ENCODE measurements around the gene PCYT2. TPM values are rescaled to one million over a fixed set of nuclear protein-coding genes. Genes with fewer than 3 reads are reported as not detected.

Gene PCYT2
- total RNA-seq, 1 donor from 2014 or later: 6.8 TPM

- H3K27me3 ChIP-seq: peaks cover 17% of the 10 kb centered on the region
Measured at GRCh38 chr17:81911969-81912368, 770 bp upstream of the PCYT2 start.

GRCh38 chr17:81910840-81911276 is 341 bp downstream of the PCYT2 start:
- peak overlapping the region; percentile 48 for H3K9ac ChIP-seq
- peak overlapping the region; percentile 36 for H2AFZ ChIP-seq (replicated peaks)
- no peak for TF ChIP-seq CTCF (IDR thresholded peaks at IDR 0.05)
- no peak for TF ChIP-seq EZH2 (IDR thresholded peaks at IDR 0.05)
- TF ChIP-seq EZH2phosphoT487 (IDR thresholded peaks at IDR 0.05): no peak
- peak overlapping the region; percentile 93 for H3K4me3 Mint-ChIP-seq
- no peaks in the 10 kb centered on the region for H3K79me2 ChIP-seq (ENCODE audit: low read depth)
- peaks cover 27% of the 10 kb centered on the region for H3F3A ChIP-seq (ENCODE audit: low read depth)
- H3K9me3 Mint-ChIP-seq: no peaks in the 10 kb centered on the region
- H3K4me3 ChIP-seq: peak overlapping the region; percentile 87
- H3K27me3 Mint-ChIP-seq (ENCODE audit: insufficient read depth, low read depth): peaks cover 3% of the 10 kb centered on the region
- H3K4me2 ChIP-seq: peak overlapping the region; percentile 95
- peaks cover 10% of the 10 kb centered on the region for H3K36me3 Mint-ChIP-seq
- peak; percentile 51 for DNase-seq (ENCODE audit: low spot score)
- H3K4me1 ChIP-seq: peaks cover 6% of the 10 kb centered on the region
- peaks cover 17% of the 10 kb centered on the region for H3K27me3 ChIP-seq
- H3K9me3 ChIP-seq (ENCODE audit: low read depth): no peaks in the 10 kb centered on the region
- H3K27ac Mint-ChIP-seq: no peak overlapping the region
- H3K4me1 Mint-ChIP-seq: peaks cover 9% of the 10 kb centered on the region
- peaks cover 34% of the 10 kb centered on the region for H4K20me1 ChIP-seq (ENCODE audit: low read depth)
- no peak overlapping the region for H3K27ac ChIP-seq
- H3K36me3 ChIP-seq: no peaks in the 10 kb centered on the region

More at GRCh38 chr17:81911969-81912368, 770 bp upstream of the PCYT2 start:
- Histone ChIP-seq H3K9me3 (ENCODE audit: low read depth) (no peaks in the 10 kb centered on the region), H3K4me2 (peak overlapping the region; percentile 79), H4K20me1 (ENCODE audit: low read depth) (peaks cover 43% of the 10 kb centered on the region), H3K79me2 (ENCODE audit: low read depth) (peaks cover 8% of the 10 kb centered on the region), H3K4me1 (peaks cover 9% of the 10 kb centered on the region), H3K36me3 (no peaks in the 10 kb centered on the region), H3F3A (ENCODE audit: low read depth) (peaks cover 31% of the 10 kb centered on the region), H3K9ac (no peak overlapping the region), H2AFZ (replicated peaks) (no peak overlapping the region), H3K27ac (no peak overlapping the region), H3K4me3 (peak overlapping the region; percentile 31)
- peaks cover 11% of the 10 kb centered on the region for H3K36me3 Mint-ChIP-seq
- H3K27ac Mint-ChIP-seq: no peak overlapping the region
- peaks cover 3% of the 10 kb centered on the region for H3K27me3 Mint-ChIP-seq (ENCODE audit: insufficient read depth, low read depth)
- H3K4me3 Mint-ChIP-seq: peak overlapping the region; percentile 78
- H3K4me1 Mint-ChIP-seq: peaks cover 13% of the 10 kb centered on the region
- no peaks in the 10 kb centered on the region for H3K9me3 Mint-ChIP-seq
- TF ChIP-seq CTCF (IDR thresholded peaks at IDR 0.05): no peak
- no peak for TF ChIP-seq EZH2 (IDR thresholded peaks at IDR 0.05)
- no peak for TF ChIP-seq EZH2phosphoT487 (IDR thresholded peaks at IDR 0.05)
- DNase-seq (ENCODE audit: low spot score): no peak

- Mint-ChIP-seq H3K27me3 (ENCODE audit: insufficient read depth, low read depth) (peaks cover 3% of the 10 kb centered on the region), H3K36me3 (peaks cover 8% of the 10 kb centered on the region), H3K4me3 (peak overlapping the region; percentile 93), H3K27ac (no peak overlapping the region), H3K9me3 (no peaks in the 10 kb centered on the region), H3K4me1 (peaks cover 9% of the 10 kb centered on the region)
- H3K4me2 ChIP-seq: peak overlapping the region; percentile 95
- no peaks in the 10 kb centered on the region for H3K79me2 ChIP-seq (ENCODE audit: low read depth)
- H3K27ac ChIP-seq: no peak overlapping the region
- peak overlapping the region; percentile 48 for H3K9ac ChIP-seq
- peak; percentile 48 for DNase-seq (ENCODE audit: low spot score)
- H3K4me1 ChIP-seq: peaks cover 6% of the 10 kb centered on the region
- no peaks in the 10 kb centered on the region for H3K36me3 ChIP-seq
- H3K9me3 ChIP-seq (ENCODE audit: low read depth): no peaks in the 10 kb centered on the region
- H4K20me1 ChIP-seq (ENCODE audit: low read depth): peaks cover 28% of the 10 kb centered on the region
- no peak for TF ChIP-seq CTCF (IDR thresholded peaks at IDR 0.05)
- TF ChIP-seq EZH2 (IDR thresholded peaks at IDR 0.05): no peak
- no peak for TF ChIP-seq EZH2phosphoT487 (IDR thresholded peaks at IDR 0.05)
- H3F3A ChIP-seq (ENCODE audit: low read depth): peaks cover 27% of the 10 kb centered on the region
- H3K4me3 ChIP-seq: peak overlapping the region; percentile 87
- H3K27me3 ChIP-seq: peaks cover 17% of the 10 kb centered on the region
- peak overlapping the region; percentile 36 for H2AFZ ChIP-seq (replicated peaks)
Measured at GRCh38 chr17:81909966-81910839, 996 bp downstream of the PCYT2 start.

Data from neural progenitor cell (in vitro differentiated cells).